Measurements from ENCODE around the gene TNS1.

GRCh38 chr2:217857624-217858506 is 144.9 kb downstream of the TNS1 start:
- TF ChIP-seq EZH2phosphoT487 (IDR thresholded peaks at IDR 0.05; ENCODE audit: low read length) (no peak), CTCF (IDR thresholded peaks at IDR 0.05; ENCODE audit: low read length) (no peak), EZH2 (optimal IDR thresholded peaks at IDR 0.05; ENCODE audit: low read depth, low read length) (no peak)

Data from MM.1S (cell line).